Superior temporal gyrus (tissue), 1 donor: ENCODE data around the gene ZBTB3.
"Not testable (repeated sequence)": the region's sequence is repeated elsewhere in the genome, so short reads cannot be mapped to it uniquely, and the experiment has no call there.

Source experiments
- DNase-seq: peaks from one replicate; pipeline ENCODE4 v3.0.0-alpha.2; 2016; ENCODE audit errors: extremely low spot score

Gene ZBTB3

GRCh38 chr11:62716206-62716605 is 37.8 kb downstream of the ZBTB3 start:
- DNase-seq = no peak

DNA sequence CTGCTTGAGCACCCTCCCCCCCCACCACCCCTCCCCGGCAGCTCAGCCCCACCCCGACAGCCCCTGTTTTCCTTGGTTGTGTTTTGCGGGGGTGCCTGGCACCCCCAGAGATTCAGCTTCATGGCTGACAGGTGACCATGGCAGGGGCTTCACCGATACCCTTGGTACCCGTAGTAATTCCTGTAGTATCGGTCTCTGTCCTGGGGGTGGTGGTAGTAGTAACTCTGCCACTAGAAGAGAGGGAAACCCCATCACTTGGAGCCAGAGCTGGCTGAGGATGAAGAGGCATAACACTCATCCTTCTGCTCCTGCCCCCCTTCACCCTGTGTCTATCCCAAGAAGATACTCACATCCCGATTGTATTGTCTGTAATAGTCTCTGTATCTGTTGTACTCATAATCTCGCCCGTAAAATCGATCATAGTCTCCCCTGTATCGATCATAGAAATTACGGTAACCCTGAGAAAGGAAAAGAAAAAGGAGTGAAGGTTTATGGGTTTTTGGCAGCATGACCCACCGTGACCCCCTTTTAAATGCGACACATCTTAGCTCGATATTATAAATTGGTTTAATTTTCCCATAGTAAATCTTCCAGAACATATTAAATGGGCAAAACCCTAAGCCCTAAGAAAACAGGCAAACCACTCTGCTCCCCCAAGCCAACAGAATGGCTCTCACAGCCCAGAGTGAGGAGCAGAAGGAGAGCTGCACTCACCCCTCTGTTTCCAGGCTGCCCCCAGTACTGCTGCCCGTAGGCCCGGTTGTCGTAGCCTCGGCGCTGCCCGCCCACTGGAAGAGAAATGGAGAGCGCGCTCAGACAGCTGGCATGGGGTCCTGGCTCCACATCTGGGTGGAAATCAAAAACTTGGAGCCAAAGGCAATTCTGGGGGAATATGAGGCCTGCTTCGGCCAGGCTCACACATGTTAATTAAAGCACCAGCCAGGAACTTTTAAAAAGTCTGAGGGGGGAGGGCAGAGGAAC is 38.5 kb downstream of the ZBTB3 start:
- no peak for DNase-seq

DNA sequence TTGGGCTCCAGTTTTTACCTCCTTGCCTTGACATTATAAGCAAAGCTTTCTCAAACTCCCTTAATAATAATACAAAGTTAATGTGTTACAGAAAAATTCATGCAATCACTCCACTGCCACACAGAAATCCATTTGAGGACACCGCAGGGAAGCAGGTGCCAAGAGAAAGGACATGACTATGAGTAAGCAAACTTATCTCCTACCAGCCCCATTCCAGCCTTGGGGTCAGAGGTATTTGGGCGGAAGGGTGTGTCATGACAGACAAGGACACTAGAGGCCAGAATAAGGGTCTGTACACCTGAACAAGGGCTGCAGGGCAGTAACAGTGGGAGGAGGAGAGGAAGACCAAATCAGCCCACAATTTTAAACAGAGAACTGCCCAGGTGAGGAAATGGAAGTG is 40.6 kb downstream of the ZBTB3 start:
- no peak for DNase-seq

DNA sequence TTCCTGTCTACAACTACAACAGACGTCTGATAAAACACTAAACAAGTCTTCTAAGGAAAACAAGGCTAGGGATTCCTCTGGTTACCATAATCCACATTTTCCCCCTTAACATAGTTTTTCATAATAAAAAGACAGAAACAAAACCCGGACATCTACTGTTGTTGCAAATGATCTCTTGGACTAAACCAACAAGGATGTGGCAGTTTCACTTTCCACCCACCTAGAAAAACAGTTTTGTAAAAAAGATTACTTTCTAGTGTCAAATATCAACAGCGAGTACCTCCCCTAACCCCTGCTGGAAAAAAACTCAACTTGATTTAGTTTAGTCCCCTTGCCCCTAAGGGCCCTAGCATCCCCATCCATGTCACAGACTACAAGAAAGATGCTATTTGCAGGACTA is 41.1 kb downstream of the ZBTB3 start:
- peak; percentile 3 for DNase-seq

- DNase-seq = no peak
Observed at GRCh38 chr11:62712276-62712812, 41.6 kb downstream of the ZBTB3 start.

- no peak for DNase-seq
Observed at GRCh38 chr11:62710001-62710345, 44.0 kb downstream of the ZBTB3 start.

GRCh38 chr11:62709247-62710000 is 44.5 kb downstream of the ZBTB3 start:
- peak; percentile 99 for DNase-seq

GRCh38 chr11:62708793-62709192 is 45.2 kb downstream of the ZBTB3 start:
- DNase-seq = no peak

- peak; percentile 26 for DNase-seq
Observed at GRCh38 chr11:62708392-62708791, 45.6 kb downstream of the ZBTB3 start.

- peak; percentile 84 for DNase-seq
Observed at GRCh38 chr11:62707277-62707861, 46.6 kb downstream of the ZBTB3 start, which contains the start of the genes BSCL2 and GNG3. TSS of gene BSCL2 (minus strand) at chr11:62707424. CDS start at chr11:62707195, 229 bp downstream. TSS of gene GNG3 (plus strand) at chr11:62707676. CDS start at chr11:62708296, 620 bp downstream.

DNA sequence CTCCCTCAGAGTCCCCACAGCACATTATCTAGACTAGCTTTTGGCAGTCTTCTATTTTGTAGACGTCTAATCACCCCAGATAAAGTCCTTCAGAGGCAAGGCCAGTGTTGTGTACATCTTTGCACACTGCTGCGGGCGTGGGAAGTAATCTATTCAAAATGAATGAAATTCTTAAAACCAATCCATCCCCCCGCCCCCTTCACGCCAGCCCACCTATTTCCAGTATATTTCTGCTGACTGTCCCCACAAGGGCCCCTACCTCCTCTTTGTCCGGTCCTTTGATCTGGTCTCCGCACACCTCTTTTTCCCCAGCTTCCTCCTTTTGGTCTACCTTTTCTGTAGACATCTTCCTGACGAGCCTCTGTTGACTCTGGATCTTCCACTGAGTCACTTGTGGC is 47.1 kb downstream of the ZBTB3 start:
- DNase-seq = no peak

GRCh38 chr11:62705880-62706849 is 47.8 kb downstream of the ZBTB3 start:
- peak; percentile 94 for DNase-seq

DNA sequence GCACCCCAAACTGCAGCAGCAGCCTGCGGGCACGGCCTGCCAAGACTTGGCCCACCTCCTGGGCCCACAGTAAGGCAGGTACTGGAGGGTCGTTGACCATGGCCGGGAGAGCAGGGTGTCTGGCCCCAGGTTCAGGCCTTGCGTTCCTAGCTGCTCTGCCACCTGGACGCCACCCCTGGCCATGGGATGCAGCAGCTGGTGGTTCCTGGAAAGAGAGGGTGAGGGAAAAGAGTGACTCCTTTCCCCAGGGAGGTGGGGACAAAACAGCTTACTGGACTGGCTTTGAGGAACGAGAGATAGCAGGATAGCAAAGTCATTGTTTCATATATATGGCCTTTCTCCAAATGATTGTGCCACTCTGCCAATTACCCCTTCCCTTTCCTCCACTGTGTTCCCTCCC is 48.5 kb downstream of the ZBTB3 start:
- DNase-seq = no peak

- DNase-seq = not testable (repeated sequence)
Observed at GRCh38 chr11:62703921-62704320, 50.0 kb downstream of the ZBTB3 start.

- no peak for DNase-seq
Observed at GRCh38 chr11:62702246-62702645, 51.7 kb downstream of the ZBTB3 start.
